H9 (cell line): ENCODE results near the gene TLN1. TPM values are rescaled to one million over a fixed set of nuclear protein-coding genes. Genes with fewer than 3 reads are reported as not detected.

Source experiments
- DNase-seq: peaks from one replicate; pipeline ENCODE4 v3.0.0-alpha.2; 2017
- H2AFZ ChIP-seq: one replicate; pipeline ENCODE4 v1.6.1; 2013; ENCODE audit warnings: mild to moderate bottlenecking, low read length, control low read depth, moderate library complexity
- H2AK5ac ChIP-seq: 2 replicates; pipeline ENCODE4 v1.6.1; 2013; ENCODE audit warnings: low read length, control low read depth, mixed read lengths; ENCODE audit not compliant: insufficient read length
- H2BK120ac ChIP-seq: one replicate; pipeline ENCODE4 v1.6.1; 2013; ENCODE audit warnings: low read depth, mild to moderate bottlenecking, low read length, control low read depth, inconsistent platforms; ENCODE audit not compliant: poor library complexity, severe bottlenecking
- H2BK12ac ChIP-seq: 2 replicates; pipeline ENCODE4 v1.6.1; 2013; ENCODE audit warnings: low read length, control low read depth, mixed read lengths, low read depth; ENCODE audit not compliant: insufficient read length
- H2BK15ac ChIP-seq: 2 replicates; pipeline ENCODE4 v1.6.1; 2013; ENCODE audit warnings: low read depth, low read length, control low read depth
- H2BK20ac ChIP-seq: one replicate; pipeline ENCODE4 v1.6.1; 2013; ENCODE audit warnings: low read depth, mild to moderate bottlenecking, low read length, control low read depth, inconsistent platforms; ENCODE audit not compliant: poor library complexity, severe bottlenecking
- H2BK5ac ChIP-seq: 2 replicates; pipeline ENCODE4 v1.6.1; 2013; ENCODE audit warnings: low read length, control low read depth, mixed read lengths; ENCODE audit not compliant: insufficient read length
- H3K14ac ChIP-seq: 2 replicates; pipeline ENCODE4 v1.6.1; 2013; ENCODE audit warnings: low read length, control low read depth; ENCODE audit not compliant: insufficient read depth
- H3K18ac ChIP-seq: 2 replicates; pipeline ENCODE4 v1.6.1; 2013; ENCODE audit warnings: low read depth, mild to moderate bottlenecking, mixed read lengths, low read length, control low read depth; ENCODE audit not compliant: insufficient read length
- H3K23ac ChIP-seq: 2 replicates; pipeline ENCODE4 v1.6.1; 2013; ENCODE audit warnings: low read length, control low read depth, mixed read lengths, low read depth; ENCODE audit not compliant: insufficient read length
- H3K23me2 ChIP-seq: 2 replicates; pipeline ENCODE4 v1.6.1; 2013; ENCODE audit warnings: low read depth, mild to moderate bottlenecking, mixed read lengths, low read length, control low read depth; ENCODE audit not compliant: insufficient read length, poor library complexity, severe bottlenecking
- H3K27ac ChIP-seq: 2 replicates; pipeline ENCODE4 v1.5.1; 2013; ENCODE audit warnings: low read length, control low read depth, mixed read lengths, low read depth; ENCODE audit not compliant: insufficient read length
- H3K27me3 ChIP-seq: 2 replicates; pipeline ENCODE4 v1.6.1; 2013; ENCODE audit warnings: low read length, control low read depth, inconsistent platforms; ENCODE audit not compliant: insufficient read depth
- H3K4ac ChIP-seq: 2 replicates; pipeline ENCODE4 v1.6.1; 2013; ENCODE audit warnings: low read depth, mild to moderate bottlenecking, control low read depth, inconsistent platforms, low read length, moderate library complexity
- H3K4me1 ChIP-seq: 2 replicates; pipeline ENCODE4 v1.6.1; 2013; ENCODE audit warnings: low read length, control low read depth, inconsistent platforms; ENCODE audit not compliant: insufficient read depth
- H3K4me2 ChIP-seq: 2 replicates; pipeline ENCODE4 v1.6.1; 2013; ENCODE audit warnings: low read length, control low read depth, mixed read lengths; ENCODE audit not compliant: insufficient read length, insufficient read depth
- H3K56ac ChIP-seq: 2 replicates; pipeline ENCODE4 v1.6.1; 2013; ENCODE audit warnings: low read depth, mild to moderate bottlenecking, mixed read lengths, low read length, control low read depth; ENCODE audit not compliant: insufficient read length
- H3K79me1 ChIP-seq: 2 replicates; pipeline ENCODE4 v1.6.1; 2013; ENCODE audit warnings: low read depth, mild to moderate bottlenecking, moderate library complexity, low read length, control low read depth, inconsistent platforms; ENCODE audit not compliant: insufficient read depth, poor library complexity, severe bottlenecking
- H3K79me2 ChIP-seq: 2 replicates; pipeline ENCODE4 v1.6.1; 2013; ENCODE audit warnings: low read length, control low read depth, inconsistent platforms; ENCODE audit not compliant: insufficient read depth
- H3K9ac ChIP-seq: 2 replicates; pipeline ENCODE4 v1.6.1; 2013; ENCODE audit warnings: low read length, control low read depth, mixed read lengths; ENCODE audit not compliant: insufficient read length; ENCODE audit errors: extremely low read depth
- H3K9me3 ChIP-seq: one replicate; pipeline ENCODE4 v1.6.1; 2013; ENCODE audit warnings: low read depth, low read length, inconsistent platforms; ENCODE audit not compliant: control insufficient read depth
- H3T11ph ChIP-seq: one replicate; pipeline ENCODE4 v1.6.1; 2013; ENCODE audit warnings: mild to moderate bottlenecking, low read length, control low read depth, inconsistent platforms
- H4K20me1 ChIP-seq: one replicate; pipeline ENCODE4 v1.6.1; 2013; ENCODE audit not compliant: control insufficient read depth, insufficient read length, insufficient read depth
- H4K5ac ChIP-seq: 2 replicates; pipeline ENCODE4 v1.6.1; 2013; ENCODE audit warnings: low read depth, mild to moderate bottlenecking, mixed read lengths, low read length, control low read depth; ENCODE audit not compliant: insufficient read length
- H4K8ac ChIP-seq: replicated peaks from 2 replicates; pipeline ENCODE4 v1.6.1; 2013; ENCODE audit warnings: low read length, control low read depth, mixed read lengths, low read depth; ENCODE audit not compliant: insufficient read length
- H4K91ac ChIP-seq: 2 replicates; pipeline ENCODE4 v1.6.1; 2013; ENCODE audit warnings: low read depth, mild to moderate bottlenecking, moderate library complexity, mixed read lengths, low read length, control low read depth; ENCODE audit not compliant: insufficient read length
- H3K27ac Mint-ChIP-seq, 3 experiments: 2 replicates in 2 of 3; 3 replicates in 1 of 3; pipeline ENCODE4 v1.8.0; 2020 to 2021; ENCODE audit warnings: mixed read lengths in 3 of 3, mild to moderate bottlenecking in 1 of 3, moderate library complexity in 1 of 3
- H3K27me3 Mint-ChIP-seq: 2 replicates; pipeline ENCODE4 v1.8.0; 2021; ENCODE audit warnings: low read depth, mild to moderate bottlenecking, moderate library complexity, mixed read lengths
- H3K36me3 Mint-ChIP-seq, 3 experiments: 2 replicates in 2 of 3; 3 replicates in 1 of 3; pipeline ENCODE4 v1.8.0; 2020 to 2021; ENCODE audit warnings: low read depth in 3 of 3, mixed read lengths in 3 of 3; ENCODE audit not compliant: insufficient read depth in 1 of 3
- H3K4me1 Mint-ChIP-seq, 2 experiments: 2 replicates each; pipeline ENCODE4 v1.8.0; 2020; ENCODE audit warnings: mixed read lengths in 2 of 2
- H3K4me3 Mint-ChIP-seq, 2 experiments: 2 replicates in 1 of 2; 3 replicates in 1 of 2; pipeline ENCODE4 v1.8.0; 2020 to 2021; ENCODE audit warnings: mild to moderate bottlenecking in 2 of 2, mixed read lengths in 2 of 2, moderate library complexity in 1 of 2
- H3K9me3 Mint-ChIP-seq, 2 experiments: 2 replicates in 1 of 2; 3 replicates in 1 of 2; pipeline ENCODE4 v1.8.0; 2020; ENCODE audit warnings: mild to moderate bottlenecking in 2 of 2, mixed read lengths in 2 of 2, moderate library complexity in 1 of 2
- CTCF ChIP-seq: fragments of 200-600 bp; sonication (generic); conservative IDR thresholded peaks from 3 replicates; pipeline ENCODE4 v1.8.0; 2021; ENCODE audit warnings: antibody characterized with exemption, mild to moderate bottlenecking
- WGBS: extraction: QIAGEN DNeasy Blood & Tissue Kit; methylation state at CpG from one replicate; pipeline ENCODE4 v1.1.7; 2013; ENCODE audit warnings: missing lambda C conversion rate, low lambda C conversion rate, mixed read lengths; ENCODE audit not compliant: insufficient read length; ENCODE audit errors: extremely low coverage; 5-methylcytosine and 5-hydroxymethylcytosine counted together
- total RNA-seq: library from RNA; stranded (reverse); gene quantifications from 2 replicates; pipeline ENCODE4 v1.2.1, GENCODE V29; 2021

Gene TLN1
- total RNA-seq, 1 experiment from 2014 or later: 102 TPM

- TF ChIP-seq CTCF: no peak
- Histone ChIP-seq H3K18ac (no peak within 1 kb of the TSS), H3K56ac (no peak within 1 kb of the TSS), H3K27ac (no peak within 1 kb of the TSS), H3K27me3 (no peaks in the 10 kb centered on the region), H3K79me1 (peaks cover 5% of the 10 kb centered on the region), H4K20me1 (no peaks in the 10 kb centered on the region), H2AFZ (no peak within 1 kb of the TSS), H4K8ac (no peak within 1 kb of the TSS), H3K4me1 (no peaks in the 10 kb centered on the region), H2BK120ac (no peak within 1 kb of the TSS), H3T11ph (no peak within 1 kb of the TSS), H3K9ac (no peak within 1 kb of the TSS), H3K23ac (no peak within 1 kb of the TSS), H2AK5ac (no peak within 1 kb of the TSS), H3K79me2 (no peaks in the 10 kb centered on the region; the same call in 1 of the 2 replicates), H2BK12ac (no peak within 1 kb of the TSS), H3K9me3 (no peaks in the 10 kb centered on the region), H3K23me2 (peaks cover 3% of the 10 kb centered on the region), H2BK15ac (no peak within 1 kb of the TSS), H2BK20ac (no peak within 1 kb of the TSS), H2BK5ac (no peak within 1 kb of the TSS), H4K5ac (no peak within 1 kb of the TSS), H4K91ac (no peak within 1 kb of the TSS), H3K4ac (no peak within 1 kb of the TSS), H3K4me2 (no peak within 1 kb of the TSS), H3K14ac (no peak within 1 kb of the TSS)
- no peaks in the 10 kb centered on the region for H3K9me3 Mint-ChIP-seq
- H3K4me3 Mint-ChIP-seq: no peak within 1 kb of the TSS; a peak in 2 of 5 replicates
- no peak for DNase-seq
- WGBS: no CpG with 5 or more reads among the region's 3 CpGs
- peaks cover 23% of the 10 kb centered on the region in 2 experiments for H3K4me1 Mint-ChIP-seq
- no peak within 1 kb of the TSS for H3K27ac Mint-ChIP-seq
- no peaks in the 10 kb centered on the region for H3K27me3 Mint-ChIP-seq
- peaks cover 19 to 37% (median 36%) of the 10 kb centered on the region in 3 experiments; a peak in 6 of 7 replicates for H3K36me3 Mint-ChIP-seq
Observed at GRCh38 chr9:35754264-35754663, 22.3 kb upstream of the TLN1 start, which contains the start of gene MSMP. MSMP (minus strand) TSS chr9:35754276; CDS start chr9:35754129, 147 bp downstream.
